Right lobe of liver (tissue), 4 donors: ENCODE data around the gene PDGFB.

Experiments used
- POLR2A ChIP-seq: fragments of 450-650 bp; IDR thresholded peaks from one replicate; pipeline ENCODE4 v1.6.1; 2017; ENCODE audit warnings: antibody characterized with exemption, mild to moderate bottlenecking
- TF ChIP-seq, protein P1 (sequence below), 4 donors: fragments of 200-600 bp in 3 of 4; fragments of 450-650 bp in 1 of 4; IDR thresholded peaks; one replicate each; pipeline versions ENCODE4 v1.5.1 to v1.8.0; 2016 to 2022; ENCODE audit warnings: antibody characterized with exemption in 4 of 4, mild to moderate bottlenecking in 2 of 4
- donor health status: DM: no; HTN: no; CAD: no.
- donor health status: DM: no; HTN: no; CAD: no.
- donor health status: DM: no; HTN: yes; CAD: no.

DNA sequence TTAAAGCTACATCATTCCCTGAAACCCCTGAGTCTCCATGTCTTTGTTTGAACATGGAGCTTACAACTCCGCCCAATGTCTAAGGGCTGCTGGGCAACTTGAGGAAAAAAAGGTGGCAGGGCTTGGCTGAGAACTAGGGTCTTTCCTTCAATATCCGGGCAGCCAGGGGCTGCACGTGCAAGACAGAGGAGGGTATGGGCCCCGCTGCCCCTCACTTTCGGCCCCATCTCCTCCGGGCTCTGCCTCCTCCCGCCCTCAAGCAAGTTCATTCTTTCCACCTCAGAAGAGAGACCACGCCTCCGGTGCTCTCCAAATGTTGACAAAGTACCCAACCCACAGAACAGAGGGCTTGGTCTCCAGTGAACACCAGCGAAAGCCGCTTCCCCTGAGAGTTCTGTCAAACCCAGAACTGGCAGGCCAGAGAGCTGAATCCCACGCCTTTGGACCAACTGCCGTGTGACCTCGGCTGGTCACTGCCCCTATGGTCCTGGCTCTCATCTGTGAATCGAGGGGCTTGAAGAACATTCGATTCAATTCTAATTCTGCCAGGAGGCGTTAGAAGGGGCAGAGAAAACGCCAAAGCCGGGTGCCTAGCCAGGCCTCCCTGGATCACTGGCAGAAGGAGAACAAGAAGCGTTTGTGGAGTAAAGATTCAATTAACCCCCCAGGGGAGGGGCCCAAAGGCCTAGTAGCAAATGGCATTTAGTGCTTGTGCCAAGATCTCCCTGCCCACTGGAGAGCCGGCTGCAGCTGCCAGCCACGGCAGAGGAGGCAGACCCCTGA is 7.3 kb downstream of the PDGFB start:
- TF ChIP-seq, protein P1, sequence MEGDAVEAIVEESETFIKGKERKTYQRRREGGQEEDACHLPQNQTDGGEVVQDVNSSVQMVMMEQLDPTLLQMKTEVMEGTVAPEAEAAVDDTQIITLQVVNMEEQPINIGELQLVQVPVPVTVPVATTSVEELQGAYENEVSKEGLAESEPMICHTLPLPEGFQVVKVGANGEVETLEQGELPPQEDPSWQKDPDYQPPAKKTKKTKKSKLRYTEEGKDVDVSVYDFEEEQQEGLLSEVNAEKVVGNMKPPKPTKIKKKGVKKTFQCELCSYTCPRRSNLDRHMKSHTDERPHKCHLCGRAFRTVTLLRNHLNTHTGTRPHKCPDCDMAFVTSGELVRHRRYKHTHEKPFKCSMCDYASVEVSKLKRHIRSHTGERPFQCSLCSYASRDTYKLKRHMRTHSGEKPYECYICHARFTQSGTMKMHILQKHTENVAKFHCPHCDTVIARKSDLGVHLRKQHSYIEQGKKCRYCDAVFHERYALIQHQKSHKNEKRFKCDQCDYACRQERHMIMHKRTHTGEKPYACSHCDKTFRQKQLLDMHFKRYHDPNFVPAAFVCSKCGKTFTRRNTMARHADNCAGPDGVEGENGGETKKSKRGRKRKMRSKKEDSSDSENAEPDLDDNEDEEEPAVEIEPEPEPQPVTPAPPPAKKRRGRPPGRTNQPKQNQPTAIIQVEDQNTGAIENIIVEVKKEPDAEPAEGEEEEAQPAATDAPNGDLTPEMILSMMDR (IDR thresholded peaks at IDR 0.05) = no peak
- no peak for TF ChIP-seq POLR2A
